Suprapubic skin (tissue), 4 donors: Measurements from ENCODE around the gene C16orf90.

Experiments
- CTCF ChIP-seq, 2 donors: fragments of 200-600 bp in 1 of 2; fragments of 450-650 bp in 1 of 2; sonication (generic) in 1 of 2; IDR thresholded peaks; one replicate each; pipeline ENCODE4 v1.5.1; 2016 to 2019; ENCODE audit warnings: antibody characterized with exemption in 2 of 2, mild to moderate bottlenecking in 1 of 2, moderate library complexity in 1 of 2
- POLR2A ChIP-seq, 2 donors: fragments of 450-650 bp; IDR thresholded peaks; one replicate each; pipeline ENCODE4 v1.6.1; 2017; ENCODE audit warnings: antibody characterized with exemption in 2 of 2, mild to moderate bottlenecking in 2 of 2, moderate library complexity in 2 of 2
- POLR2AphosphoS5 ChIP-seq, 3 donors: sonication (generic); formaldehyde crosslinking; IDR thresholded peaks; one replicate each; pipeline ENCODE4 v1.6.1; 2017; ENCODE audit warnings: antibody characterized with exemption in 3 of 3

- TF ChIP-seq CTCF (IDR thresholded peaks at IDR 0.05) (no peak), POLR2A (IDR thresholded peaks at IDR 0.05) (no peak), POLR2AphosphoS5 (IDR thresholded peaks at IDR 0.05) (no peak)
Observed at GRCh38 chr16:3470723-3471122, 24.6 kb downstream of the C16orf90 start.
